Fibroblast of lung (primary cell): ENCODE measurements around the gene TCTN1. TPM values are rescaled to one million over a fixed set of nuclear protein-coding genes. Genes with fewer than 3 reads are reported as not detected.

Source experiments
- DNase-seq, 2 donors: peaks; one replicate each; pipeline versions ENCODE4 v3.0.0 to v3.0.0-alpha.2; 2010; ENCODE audit warnings: low read depth in 2 of 2
- H2AFZ ChIP-seq: 2 replicates; pipeline ENCODE4 v1.5.1; 2012; ENCODE audit warnings: low read length, control low read depth, inconsistent platforms
- H3K27ac ChIP-seq: 2 replicates; pipeline ENCODE4 v1.5.1; 2011; ENCODE audit warnings: low read length, control low read depth; ENCODE audit not compliant: insufficient read depth
- H3K27me3 ChIP-seq: 2 replicates; pipeline ENCODE4 v1.5.1; 2011; ENCODE audit warnings: mild to moderate bottlenecking, low read length; ENCODE audit not compliant: control insufficient read depth, insufficient read depth
- H3K36me3 ChIP-seq: 2 replicates; pipeline ENCODE4 v1.5.1; 2011; ENCODE audit warnings: low read length; ENCODE audit not compliant: control insufficient read depth, insufficient read depth
- H3K4me1 ChIP-seq: 2 replicates; pipeline ENCODE4 v1.5.1; 2011; ENCODE audit warnings: low read length; ENCODE audit not compliant: control insufficient read depth, insufficient read depth; ENCODE audit errors: extremely low read depth
- H3K4me2 ChIP-seq: 2 replicates; pipeline ENCODE4 v1.5.1; 2011; ENCODE audit warnings: low read length, control low read depth; ENCODE audit not compliant: insufficient read depth; ENCODE audit errors: extremely low read depth
- H3K4me3 ChIP-seq, 4 experiments: fragments of 200-600 bp in 1 of 4; sonication (generic) in 1 of 4; replicated peaks in 1 of 4; 2 replicates each; pipeline ENCODE4 v1.5.1; 2011 to 2016; ENCODE audit warnings: low read length in 4 of 4, low read depth in 3 of 4, mild to moderate bottlenecking in 3 of 4, control low read depth in 2 of 4, inconsistent platforms in 1 of 4, mixed read lengths in 1 of 4; ENCODE audit not compliant: insufficient read depth in 1 of 4; ENCODE audit errors: control extremely low read depth in 1 of 4
- H3K79me2 ChIP-seq: 2 replicates; pipeline ENCODE4 v1.5.1; 2012; ENCODE audit warnings: mild to moderate bottlenecking, low read length, inconsistent platforms; ENCODE audit not compliant: control insufficient read depth, insufficient read depth
- H3K9ac ChIP-seq: 2 replicates; pipeline ENCODE4 v1.5.1; 2011; ENCODE audit warnings: mild to moderate bottlenecking, low read length, control low read depth; ENCODE audit not compliant: insufficient read depth
- H3K9me3 ChIP-seq: 2 replicates; pipeline ENCODE4 v1.5.1; 2012; ENCODE audit warnings: low read depth, low read length; ENCODE audit not compliant: control insufficient read depth, insufficient read depth
- H4K20me1 ChIP-seq: 2 replicates; pipeline ENCODE4 v1.5.1; 2011; ENCODE audit warnings: low read length; ENCODE audit not compliant: control insufficient read depth, insufficient read depth; ENCODE audit errors: extremely low read depth
- CTCF ChIP-seq, 2 donors: IDR thresholded peaks in 1 of 2; conservative IDR thresholded peaks in 1 of 2; 1 replicate in 1 of 2; 2 replicates in 1 of 2; pipeline ENCODE4 v1.5.1; 2011 to 2012; ENCODE audit warnings: low read length in 2 of 2, control low read depth in 1 of 2, inconsistent platforms in 1 of 2, low read depth in 1 of 2, mild to moderate bottlenecking in 1 of 2
- EZH2 ChIP-seq: IDR thresholded peaks from 2 replicates; pipeline ENCODE4 v1.5.1; 2012; ENCODE audit warnings: low read length, control low read depth, mild to moderate bottlenecking; ENCODE audit errors: missing control alignments
- polyA plus RNA-seq, 2 donors: library from polyadenylated mRNA; depleted of rRNA in 1 of 2; stranded (reverse) in 1 of 2; unstranded in 1 of 2; fragments of >200 nt; gene quantifications; 2 replicates each; pipeline ENCODE4 v1.2.1, GENCODE V29; 2011 to 2012; ENCODE audit warnings: missing spikeins in 1 of 2
- total RNA-seq: library from RNA; depleted of rRNA; stranded (reverse); fragments of >200 nt; gene quantifications from 2 replicates; pipeline ENCODE4 v1.2.1, GENCODE V29; 2014

The TCTN1 gene
- total and polyA plus RNA-seq, 2 donors (not counting 1 experiment from before 2014, with no cell fraction given) = 25.0 to 27.4 TPM

GRCh38 chr12:110667671-110668070 lies 53.7 kb downstream of the TCTN1 start:
- H3K36me3 ChIP-seq = no peaks in the 10 kb centered on the region
- H3K27me3 ChIP-seq = no peaks in the 10 kb centered on the region
- H2AFZ ChIP-seq = no peak overlapping the region
- H3K4me1 ChIP-seq = no peaks in the 10 kb centered on the region
- no peaks in the 10 kb centered on the region for H4K20me1 ChIP-seq
- no peak for TF ChIP-seq CTCF (conservative IDR thresholded peaks at IDR 0.05 in 1 of 2, IDR thresholded peaks at IDR 0.05 in 1 of 2; ENCODE audit: low read depth in 1 of 2, low read length in 2 of 2)
- no peak for TF ChIP-seq EZH2
- H3K4me2 ChIP-seq = no peak overlapping the region
- no peak overlapping the region for H3K9ac ChIP-seq
- H3K4me3 ChIP-seq = no peak overlapping the region
- H3K27ac ChIP-seq = no peak overlapping the region
- H3K79me2 ChIP-seq = no peaks in the 10 kb centered on the region
- H3K9me3 ChIP-seq = no peaks in the 10 kb centered on the region
- no peak for DNase-seq

GRCh38 chr12:110668480-110669192 lies 54.7 kb downstream of the TCTN1 start:
- Histone ChIP-seq H2AFZ (no peak overlapping the region), H3K4me1 (no peaks in the 10 kb centered on the region), H3K36me3 (no peaks in the 10 kb centered on the region), H3K79me2 (no peaks in the 10 kb centered on the region), H3K4me3 (no peak overlapping the region), H3K9ac (no peak overlapping the region), H3K27me3 (no peaks in the 10 kb centered on the region), H3K9me3 (no peaks in the 10 kb centered on the region), H3K27ac (no peak overlapping the region), H4K20me1 (no peaks in the 10 kb centered on the region), H3K4me2 (no peak overlapping the region)
- no peak for DNase-seq
- TF ChIP-seq EZH2 (no peak), CTCF (conservative IDR thresholded peaks at IDR 0.05 in 1 of 2, IDR thresholded peaks at IDR 0.05 in 1 of 2; ENCODE audit: low read depth in 1 of 2, low read length in 2 of 2) (no peak)

GRCh38 chr12:110669193-110669502 lies 55.2 kb downstream of the TCTN1 start:
- Histone ChIP-seq H4K20me1 (no peaks in the 10 kb centered on the region), H3K9ac (no peak overlapping the region), H3K36me3 (no peaks in the 10 kb centered on the region), H3K4me1 (no peaks in the 10 kb centered on the region), H3K27me3 (no peaks in the 10 kb centered on the region), H3K4me3 (no peak overlapping the region), H2AFZ (no peak overlapping the region), H3K79me2 (no peaks in the 10 kb centered on the region), H3K9me3 (no peaks in the 10 kb centered on the region), H3K4me2 (no peak overlapping the region), H3K27ac (no peak overlapping the region)
- TF ChIP-seq EZH2 = no peak
- TF ChIP-seq CTCF (conservative IDR thresholded peaks at IDR 0.05 in 1 of 2, IDR thresholded peaks at IDR 0.05 in 1 of 2; ENCODE audit: low read depth in 1 of 2, low read length in 2 of 2) = no peak
- DNase-seq = no peak
